Keratinocyte (primary cell): ENCODE data around the gene MDM4.

Experiments used
- EZH2 ChIP-seq: IDR thresholded peaks from one replicate; pipeline ENCODE4 v1.6.1; 2012; ENCODE audit warnings: inconsistent platforms, mild to moderate bottlenecking, low read length, moderate library complexity
- TF ChIP-seq, protein P1 (sequence below), 3 experiments: IDR thresholded peaks in 1 of 3; conservative IDR thresholded peaks in 1 of 3; optimal IDR thresholded peaks in 1 of 3; 2 replicates in 2 of 3; 3 replicates in 1 of 3; pipeline versions ENCODE3 to v1.5.1; 2011; ENCODE audit warnings: low read length in 3 of 3, mild to moderate bottlenecking in 3 of 3, moderate library complexity in 2 of 3, control low read depth in 1 of 3, inconsistent platforms in 1 of 3; ENCODE audit not compliant: insufficient read depth in 2 of 3; ENCODE audit errors: extremely low read depth in 1 of 3

DNA sequence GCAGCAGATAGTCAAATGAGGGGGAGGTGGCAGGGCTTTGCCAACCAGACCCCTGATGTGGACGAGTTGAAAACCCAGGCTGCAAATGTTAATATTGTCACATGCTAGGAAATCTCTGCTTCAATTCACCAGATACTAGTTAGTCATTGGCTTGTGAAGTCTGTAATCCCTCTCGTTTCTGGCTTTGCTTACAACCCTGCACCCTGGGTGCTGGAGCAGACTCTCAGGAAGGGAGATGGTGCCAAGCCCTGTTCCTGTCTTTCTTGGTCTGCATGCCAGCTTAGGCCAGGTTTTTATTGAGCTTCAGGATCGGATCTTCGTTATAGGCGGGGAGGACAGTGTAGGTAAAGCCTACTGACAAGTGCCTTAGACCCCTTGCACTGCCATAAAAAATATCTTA lies 53.3 kb downstream of the MDM4 start:
- TF ChIP-seq, protein P1, sequence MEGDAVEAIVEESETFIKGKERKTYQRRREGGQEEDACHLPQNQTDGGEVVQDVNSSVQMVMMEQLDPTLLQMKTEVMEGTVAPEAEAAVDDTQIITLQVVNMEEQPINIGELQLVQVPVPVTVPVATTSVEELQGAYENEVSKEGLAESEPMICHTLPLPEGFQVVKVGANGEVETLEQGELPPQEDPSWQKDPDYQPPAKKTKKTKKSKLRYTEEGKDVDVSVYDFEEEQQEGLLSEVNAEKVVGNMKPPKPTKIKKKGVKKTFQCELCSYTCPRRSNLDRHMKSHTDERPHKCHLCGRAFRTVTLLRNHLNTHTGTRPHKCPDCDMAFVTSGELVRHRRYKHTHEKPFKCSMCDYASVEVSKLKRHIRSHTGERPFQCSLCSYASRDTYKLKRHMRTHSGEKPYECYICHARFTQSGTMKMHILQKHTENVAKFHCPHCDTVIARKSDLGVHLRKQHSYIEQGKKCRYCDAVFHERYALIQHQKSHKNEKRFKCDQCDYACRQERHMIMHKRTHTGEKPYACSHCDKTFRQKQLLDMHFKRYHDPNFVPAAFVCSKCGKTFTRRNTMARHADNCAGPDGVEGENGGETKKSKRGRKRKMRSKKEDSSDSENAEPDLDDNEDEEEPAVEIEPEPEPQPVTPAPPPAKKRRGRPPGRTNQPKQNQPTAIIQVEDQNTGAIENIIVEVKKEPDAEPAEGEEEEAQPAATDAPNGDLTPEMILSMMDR (optimal IDR thresholded peaks at IDR 0.05 in 1 of 3, IDR thresholded peaks at IDR 0.05 in 1 of 3, conservative IDR thresholded peaks at IDR 0.05 in 1 of 3; ENCODE audit: extremely low read depth in 1 of 3, insufficient read depth in 2 of 3, low read length in 3 of 3): no peak
- TF ChIP-seq EZH2: no peak
